HepG2 (cell line): ENCODE measurements around the gene GCLC. TPM values are rescaled to one million over a fixed set of nuclear protein-coding genes. Genes with fewer than 3 reads are reported as not detected.

Experiments used
- ATAC-seq: fragments of 200-7000 bp; cut with Tn5 transposase; 3 replicates; pipeline ENCODE4 v1.9.1; 2020; ENCODE audit warnings: mild to moderate bottlenecking, moderate library complexity
- BruUV-seq: library from RNA; stranded (reverse); fragments of 400-500 nt; replicated peaks from 2 replicates; lab custom pipeline; 2021; lab: Mats Ljungman, UMichigan
- CTCF ChIA-PET: fragments of 300-600 bp; formaldehyde crosslinking; extraction: SDS; loops from one replicate; lab custom pipeline; 2021; ENCODE audit warnings: low total read pairs, inconsistent platforms, low intra/inter-chr PET ratio; lab: Yijun Ruan, JAX
- POLR2A ChIA-PET: fragments of 350-600 bp; sonication (Branson Sonifier 250); formaldehyde crosslinking; loops from one replicate; lab custom pipeline; 2020; ENCODE audit warnings: antibody characterized with exemption, inconsistent platforms; lab: Yijun Ruan, JAX
- DNase-seq: peaks from one replicate; pipeline ENCODE4 v3.0.0-alpha.2; 2015; ENCODE audit warnings: low spot score
- FAIRE-seq: peaks from 3 replicates; lab custom pipeline; 2011; peaks lifted over from hg19 to GRCh38; lab: Jason Lieb, UNC
- H2AFZ ChIP-seq: one replicate; pipeline ENCODE4 v1.6.1; 2011; ENCODE audit warnings: low read length, inconsistent platforms
- H3K27ac ChIP-seq: fragments of 300-600 bp; 3 replicates; pipeline ENCODE4 v1.8.0; 2011; ENCODE audit warnings: mixed run types, mild to moderate bottlenecking, mixed read lengths, low read length, inconsistent platforms; ENCODE audit not compliant: insufficient read depth; ENCODE audit errors: extremely low read length
- H3K27me3 ChIP-seq, 2 experiments: fragments of 200-600 bp in 1 of 2; 2 replicates in 1 of 2; 3 replicates in 1 of 2; pipeline versions ENCODE4 v1.6.0 to v1.8.0; 2011; ENCODE audit warnings: low read length in 2 of 2, mild to moderate bottlenecking in 2 of 2, moderate library complexity in 2 of 2, inconsistent platforms in 1 of 2; ENCODE audit not compliant: insufficient read depth in 2 of 2, control insufficient read depth in 1 of 2
- H3K36me3 ChIP-seq, 2 experiments: fragments of 200-600 bp in 1 of 2; replicated peaks in 1 of 2; 2 replicates in 1 of 2; 3 replicates in 1 of 2; pipeline versions ENCODE4 v1.5.1 to v1.8.0; 2011; ENCODE audit warnings: low read length in 2 of 2, inconsistent platforms in 1 of 2; ENCODE audit not compliant: insufficient read depth in 2 of 2, control insufficient read depth in 1 of 2
- H3K4me1 ChIP-seq: 2 replicates; pipeline ENCODE4 v1.5.1; 2012; ENCODE audit warnings: low read length, inconsistent platforms; ENCODE audit not compliant: insufficient read depth
- H3K4me2 ChIP-seq: 2 replicates; pipeline ENCODE4 v1.6.0; 2011; ENCODE audit warnings: low read depth, low read length, inconsistent platforms
- H3K4me3 ChIP-seq, 3 experiments: fragments of 200-600 bp in 1 of 3; sonication (generic), shearing (Covaris generic) in 1 of 3; replicated peaks in 1 of 3; 2 replicates each; pipeline ENCODE4 v1.5.1; 2011 to 2016; ENCODE audit warnings: low read length in 3 of 3, inconsistent platforms in 2 of 3, low read depth in 2 of 3, mild to moderate bottlenecking in 2 of 3, control low read depth in 1 of 3, mixed read lengths in 1 of 3; ENCODE audit not compliant: insufficient read depth in 1 of 3
- H3K79me2 ChIP-seq: one replicate; pipeline ENCODE4 v1.6.1; 2011; ENCODE audit warnings: low read length, inconsistent platforms; ENCODE audit not compliant: insufficient read depth
- H3K9ac ChIP-seq: 2 replicates; pipeline ENCODE4 v1.6.0; 2011; ENCODE audit warnings: mild to moderate bottlenecking, low read depth, low read length, inconsistent platforms; ENCODE audit not compliant: insufficient read depth
- H3K9me3 ChIP-seq: 2 replicates; pipeline ENCODE4 v1.5.1; 2012; ENCODE audit warnings: mild to moderate bottlenecking, low read length
- H4K20me1 ChIP-seq: 2 replicates; pipeline ENCODE4 v1.6.0; 2011; ENCODE audit warnings: inconsistent platforms, mild to moderate bottlenecking, low read length, moderate library complexity; ENCODE audit not compliant: insufficient read depth
- ASH2L ChIP-seq: fragments of 300-600, 200-600 bp; sonication (generic); IDR thresholded peaks from 2 replicates; pipeline ENCODE4 v1.7.0; 2017; ENCODE audit warnings: low read depth, mild to moderate bottlenecking, moderate library complexity, mixed read lengths, low read length; ENCODE audit not compliant: insufficient read length
- CBX5 ChIP-seq: sonication (generic); formaldehyde crosslinking; IDR thresholded peaks from 2 replicates; pipeline ENCODE4 v1.4.0; 2020; ENCODE audit warnings: missing genetic modification reagents, borderline replicate concordance
- EZH2 ChIP-seq: conservative IDR thresholded peaks from 2 replicates; pipeline ENCODE4 v1.6.1; 2012; ENCODE audit warnings: mild to moderate bottlenecking, low read depth, low read length, moderate library complexity
- FOXJ3 ChIP-seq: sonication (generic); formaldehyde crosslinking; IDR thresholded peaks from 2 replicates; pipeline ENCODE4 v1.4.0; 2020; ENCODE audit warnings: missing genetic modification reagents, mild to moderate bottlenecking, borderline replicate concordance
- HNRNPLL ChIP-seq: fragments of 200-400 bp; formaldehyde crosslinking; IDR thresholded peaks from 2 replicates; pipeline ENCODE4 v1.6.1; 2017; ENCODE audit warnings: mild to moderate bottlenecking, low read depth, low read length; ENCODE audit not compliant: poor library complexity, severe bottlenecking
- KLF15 ChIP-seq: sonication (generic); formaldehyde crosslinking; IDR thresholded peaks from 2 replicates; pipeline ENCODE4 v1.8.1; 2023; ENCODE audit warnings: borderline replicate concordance, mild to moderate bottlenecking, inconsistent platforms, missing genetic modification reagents, mixed read lengths
- PAX8 ChIP-seq: sonication (generic); formaldehyde crosslinking; IDR thresholded peaks from 2 replicates; pipeline ENCODE4 v1.8.0; 2022; ENCODE audit warnings: mild to moderate bottlenecking, missing genetic modification reagents, borderline replicate concordance
- ZBTB42 ChIP-seq: sonication (generic); formaldehyde crosslinking; IDR thresholded peaks from 2 replicates; pipeline ENCODE4 v1.5.0; 2020; ENCODE audit warnings: mild to moderate bottlenecking, missing genetic modification reagents
- ZMAT3 ChIP-seq: sonication (generic); formaldehyde crosslinking; conservative IDR thresholded peaks from 2 replicates; pipeline ENCODE4 v1.7.0; 2021; ENCODE audit warnings: missing genetic modification reagents
- ZNF674 ChIP-seq: sonication (generic); formaldehyde crosslinking; IDR thresholded peaks from 2 replicates; pipeline ENCODE4 v1.5.0; 2020; ENCODE audit warnings: low read depth, mild to moderate bottlenecking, missing genetic modification reagents
- ZNF768 ChIP-seq: sonication (generic); formaldehyde crosslinking; IDR thresholded peaks from 2 replicates; pipeline ENCODE4 v1.4.0; 2020; ENCODE audit warnings: missing genetic modification reagents
- WGBS: methylation state at CpG from one replicate; pipeline ENCODE4 v1.1.6; 2017; ENCODE audit warnings: low lambda C conversion rate; 5-methylcytosine and 5-hydroxymethylcytosine counted together
- in situ Hi-C: cut with HindIII; loops from 2 replicates; pipeline ENCODE4 v1.10.0; 2017; ENCODE audit warnings: low pct_unique_long_range_greater_than_20kb; ENCODE audit not compliant: extremely low pct_ligation_motif_present
- intact Hi-C: fragments of 100-400 bp; cut with micrococcal nuclease; formaldehyde crosslinking; loops from one replicate; pipeline ENCODE4 v1.10.0; 2022; ENCODE audit not compliant: unreplicated experiment
- polyA plus RNA-seq, 8 experiments: library from polyadenylated mRNA; depleted of rRNA in 3 of 8; stranded (reverse) in 7 of 8; unstranded in 1 of 8; fragments of >200 nt; fragmentation: Illumina TruSeq in 4 of 8; extraction: Trizol in 4 of 8; gene quantifications; 2 replicates each; pipeline versions ENCODE4 v1.2.1 to v1.2.3, GENCODE V29; 2011 to 2016; ENCODE audit warnings: low read depth in 4 of 8, missing spikeins in 1 of 8, mixed read lengths in 1 of 8; ENCODE audit not compliant: insufficient read depth in 1 of 8
- total RNA-seq, 5 experiments: library from RNA; depleted of rRNA; stranded (reverse); fragments of >200 nt; fragmentation: Illumina TruSeq; extraction: Trizol; gene quantifications; 2 replicates each; pipeline ENCODE4 v1.2.3, GENCODE V29; 2016; ENCODE audit warnings: low read depth in 1 of 5
- TF ChIP-seq, protein P1 (sequence below): sonication (generic); formaldehyde crosslinking; IDR thresholded peaks from 2 replicates; pipeline ENCODE4 v1.4.0; 2020; ENCODE audit warnings: missing genetic modification reagents
- TF ChIP-seq, protein P2 (sequence below): sonication (generic); formaldehyde crosslinking; IDR thresholded peaks from 2 replicates; pipeline ENCODE4 v1.5.0; 2020; ENCODE audit warnings: missing genetic modification reagents

GCLC gene
- total and polyA plus RNA-seq, 2 of the 13 experiments (the other 11 are each of a cell fraction or from before 2014, with no cell fraction given), result 35.3 to 84.6 TPM

DNA sequence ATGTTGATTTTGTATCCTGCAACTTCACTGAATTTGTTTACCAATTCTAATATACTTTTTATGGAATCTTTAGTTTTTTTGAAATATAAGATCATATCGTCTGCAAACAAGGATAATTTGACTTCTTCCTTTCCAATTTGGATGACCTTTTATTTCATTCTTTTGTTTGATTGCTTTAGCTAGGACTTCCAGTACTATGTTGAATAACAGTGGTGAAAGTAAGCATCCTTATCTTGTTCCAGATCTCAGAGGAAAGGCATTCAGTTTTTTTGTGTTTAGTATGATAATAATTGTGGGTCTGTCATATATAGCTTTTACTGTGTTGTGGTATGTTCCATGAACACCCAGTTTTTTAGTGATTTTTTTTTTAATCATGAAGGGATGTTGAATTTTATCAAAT lies 75.7 kb downstream of the GCLC start:
- in situ Hi-C loops, result no loop called here
- no peaks in the 10 kb centered on the region for H3K79me2 ChIP-seq
- BruUV-seq, result no TSS peak
- H3K4me3 ChIP-seq, result no peak overlapping the region
- peaks cover 14% of the 10 kb centered on the region for H3K4me1 ChIP-seq
- ChIA-PET POLR2A (no interaction called here), CTCF (no interaction called here)
- TF ChIP-seq EZH2 (no peak), CBX5 (CRISPR knock-in tag) (no peak), FOXJ3 (no peak), ZNF674 (CRISPR knock-in tag) (no peak), ZNF768 (CRISPR knock-in tag) (no peak)
- TF ChIP-seq, protein P1, sequence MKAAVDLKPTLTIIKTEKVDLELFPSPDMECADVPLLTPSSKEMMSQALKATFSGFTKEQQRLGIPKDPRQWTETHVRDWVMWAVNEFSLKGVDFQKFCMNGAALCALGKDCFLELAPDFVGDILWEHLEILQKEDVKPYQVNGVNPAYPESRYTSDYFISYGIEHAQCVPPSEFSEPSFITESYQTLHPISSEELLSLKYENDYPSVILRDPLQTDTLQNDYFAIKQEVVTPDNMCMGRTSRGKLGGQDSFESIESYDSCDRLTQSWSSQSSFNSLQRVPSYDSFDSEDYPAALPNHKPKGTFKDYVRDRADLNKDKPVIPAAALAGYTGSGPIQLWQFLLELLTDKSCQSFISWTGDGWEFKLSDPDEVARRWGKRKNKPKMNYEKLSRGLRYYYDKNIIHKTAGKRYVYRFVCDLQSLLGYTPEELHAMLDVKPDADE (CRISPR knock-in tag), result no peak
- DNase-seq (no peak), ATAC-seq (no peak), FAIRE-seq (no peak)
- H3K4me2 ChIP-seq, result no peak overlapping the region
- H3K9ac ChIP-seq, result no peak overlapping the region
- WGBS, result 0% methylated on average over 1 of the region's 1 CpG
- no peaks in the 10 kb centered on the region for H4K20me1 ChIP-seq
- 0 out of 5 replicates have a peak, but pooled peaks cover 0 to 6% of the 10 kb centered on the region in 2 experiments for H3K27me3 ChIP-seq
- no peak overlapping the region for H2AFZ ChIP-seq
- H3K36me3 ChIP-seq, result no peaks in the 10 kb centered on the region
- no peak overlapping the region for H3K27ac ChIP-seq
- H3K9me3 ChIP-seq, result no peaks in the 10 kb centered on the region
- intact Hi-C loops, result no loop called here

DNA sequence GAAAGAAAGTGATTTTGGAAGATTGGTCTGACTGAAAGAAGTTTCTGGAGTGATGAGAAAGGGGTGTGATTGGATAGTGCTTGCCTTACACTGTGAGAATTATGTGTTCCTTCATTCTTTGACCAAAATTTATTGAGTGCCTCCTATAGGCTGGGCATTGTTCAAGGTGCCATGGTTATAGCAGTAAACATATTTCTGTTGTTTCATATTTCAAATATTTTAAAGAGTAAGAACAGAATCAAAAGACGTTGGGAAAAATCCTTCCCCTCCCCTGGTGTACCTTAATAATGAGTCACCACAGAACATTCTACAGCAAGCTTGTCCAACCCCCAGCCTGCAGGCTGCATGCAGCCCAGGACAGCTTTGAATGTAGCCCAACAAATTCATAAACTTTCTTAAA lies 78.6 kb downstream of the GCLC start:
- CTCF ChIA-PET, result interaction anchor here (1.3 kb wide), 1 partner anchor 294 kb away, joined by 3 read pairs; no protein-coding TSS in a partner anchor
- no TSS peak for BruUV-seq
- TF ChIP-seq PAX8 (CRISPR knock-in tag), result no peak
- no peak for TF ChIP-seq KLF15 (CRISPR knock-in tag)
- no peak for TF ChIP-seq ASH2L
- no peak for TF ChIP-seq ZBTB42 (CRISPR knock-in tag)
- TF ChIP-seq, protein P2, sequence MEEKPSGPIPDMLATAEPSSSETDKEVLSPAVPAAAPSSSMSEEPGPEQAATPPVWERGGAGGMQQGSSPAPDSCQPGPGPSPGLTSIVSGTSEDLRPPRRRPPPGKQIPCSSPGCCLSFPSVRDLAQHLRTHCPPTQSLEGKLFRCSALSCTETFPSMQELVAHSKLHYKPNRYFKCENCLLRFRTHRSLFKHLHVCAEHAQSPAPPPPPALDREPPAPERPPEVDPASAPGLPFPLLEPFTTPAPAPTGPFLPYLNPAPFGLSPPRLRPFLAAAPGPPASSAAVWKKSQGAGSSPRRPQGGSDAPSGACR (CRISPR knock-in tag), result no peak
- no peak for TF ChIP-seq HNRNPLL
- TF ChIP-seq ZMAT3, result no peak

More for the DNA sequence above, 78.6 kb downstream of the GCLC start:
- intact Hi-C loops, result no loop called here
- in situ Hi-C loops, result no loop called here
- H3K4me1 ChIP-seq, result peaks cover 14% of the 10 kb centered on the region
- H3K4me3 ChIP-seq, result no peak overlapping the region
- no peak overlapping the region for H2AFZ ChIP-seq
- H3K79me2 ChIP-seq, result no peaks in the 10 kb centered on the region
- no peak overlapping the region for H3K9ac ChIP-seq
- peaks cover 0 to 12% of the 10 kb centered on the region in 2 experiments; a peak in 2 of 5 replicates for H3K27me3 ChIP-seq
- H3K4me2 ChIP-seq, result no peak overlapping the region
- H3K36me3 ChIP-seq, result no peaks in the 10 kb centered on the region
- DNase-seq, result no peak
- 4% methylated on average over 1 of the region's 1 CpG for WGBS
- H3K9me3 ChIP-seq, result no peaks in the 10 kb centered on the region
- no peak for ATAC-seq
- no peak overlapping the region for H3K27ac ChIP-seq
- no peak for FAIRE-seq
- POLR2A ChIA-PET, result no interaction called here
- H4K20me1 ChIP-seq, result no peaks in the 10 kb centered on the region
